ENCODE measurements around the gene XRCC4. TPM values are rescaled to one million over a fixed set of nuclear protein-coding genes. Genes with fewer than 3 reads are reported as not detected.

XRCC4 gene
- total and polyA plus RNA-seq, 2 of the 8 experiments (the other 6 are each of a cell fraction or from before 2014, with no cell fraction given) = 3.0 to 8.3 TPM

DNA sequence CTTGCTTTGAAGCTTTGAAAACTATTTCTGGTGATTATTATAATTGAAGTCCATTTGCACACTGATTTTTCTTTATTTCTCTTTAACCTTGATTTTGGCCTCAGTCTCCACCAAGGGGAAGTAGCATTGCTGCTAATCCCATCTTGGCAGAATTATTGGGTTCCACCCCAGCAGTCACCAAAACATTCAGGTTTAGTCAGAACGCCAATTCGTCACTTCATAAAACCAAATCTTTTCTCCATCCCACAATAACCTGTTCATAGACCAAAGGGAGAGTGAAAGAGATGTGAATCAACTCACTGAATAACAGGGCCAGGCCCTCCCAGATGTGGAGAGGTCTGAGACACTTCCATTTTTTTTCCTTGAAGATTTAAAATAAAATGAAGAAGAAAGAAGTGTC, 299.1 kb downstream of the XRCC4 start:
- no peak overlapping the region for H3K27ac ChIP-seq (ENCODE audit: low read depth, low read length)
- POLR2A ChIA-PET (ENCODE audit: partially characterized antibody) = no interaction called here

More for the DNA sequence above, 299.1 kb downstream of the XRCC4 start:
- 84% methylated on average over 2 of the region's 2 CpGs; no CpG with 5 or more reads in 1 of the 2 experiments for WGBS, 2 experiments (ENCODE audit: extremely low coverage in 1 of 2, insufficient coverage in 1 of 2, insufficient read length in 1 of 2, insufficient replicate concordance in 2 of 2, low coverage in 1 of 2, low lambda C conversion rate in 2 of 2, missing lambda C conversion rate in 1 of 2)
- H4K20me1 ChIP-seq (replicated peaks in 1 of 2; ENCODE audit: control insufficient read depth in 1 of 2, insufficient read depth in 2 of 2, low read length in 2 of 2) = no peaks in the 10 kb centered on the region
- H3K9ac ChIP-seq (replicated peaks in 1 of 4; ENCODE audit: extremely low read depth in 1 of 4, low read depth in 3 of 4, low read length in 3 of 4) = no peak overlapping the region
- DNase-seq (ENCODE audit: low read depth in 1 of 2, low spot score in 2 of 2) = no peak
- H2AK5ac ChIP-seq (ENCODE audit: low read depth, low read length) = no peak overlapping the region
- no peak overlapping the region for H3K4ac ChIP-seq (replicated peaks; ENCODE audit: insufficient read length, low read depth, low read length)
- no peak for TF ChIP-seq YY1 (IDR thresholded peaks at IDR 0.05; ENCODE audit: low read depth, low read length)
- no peak for TF ChIP-seq HDAC2 (IDR thresholded peaks at IDR 0.05; ENCODE audit: borderline replicate concordance in 1 of 2, low read depth in 2 of 2, low read length in 2 of 2)
- TF ChIP-seq PHF8 (conservative IDR thresholded peaks at IDR 0.05; ENCODE audit: low read depth, low read length) = no peak
- TF ChIP-seq POLR2AphosphoS5 (IDR thresholded peaks at IDR 0.05; ENCODE audit: low read depth, low read length) = no peak
- TF ChIP-seq TEAD4 (IDR thresholded peaks at IDR 0.05; ENCODE audit: low read depth, low read length) = no peak
- no peak for TF ChIP-seq CBX8 (IDR thresholded peaks at IDR 0.05; ENCODE audit: borderline replicate concordance, low read depth, low read length)
- TF ChIP-seq RAD21 (IDR thresholded peaks at IDR 0.05 in 1 of 2, conservative IDR thresholded peaks at IDR 0.05 in 1 of 2; ENCODE audit: low read depth in 2 of 2, low read length in 2 of 2) = no peak
- TF ChIP-seq POLR2A (IDR thresholded peaks at IDR 0.05; ENCODE audit: control extremely low read depth in 1 of 2, low read depth in 2 of 2, low read length in 2 of 2) = no peak
- TF ChIP-seq JUND (IDR thresholded peaks at IDR 0.05; ENCODE audit: low read length) = no peak
- no peak for TF ChIP-seq TAF1 (IDR thresholded peaks at IDR 0.05; ENCODE audit: low read depth, low read length)
- TF ChIP-seq RFX5 (IDR thresholded peaks at IDR 0.05; ENCODE audit: borderline replicate concordance, low read depth, low read length) = no peak
- TF ChIP-seq MAFK (IDR thresholded peaks at IDR 0.05; ENCODE audit: low read depth, low read length) = no peak
- TF ChIP-seq CHD1 (IDR thresholded peaks at IDR 0.05; ENCODE audit: low read depth, low read length) = no peak
- TF ChIP-seq BACH1 (IDR thresholded peaks at IDR 0.05; ENCODE audit: low read length) = no peak
- no peak for TF ChIP-seq JUN (IDR thresholded peaks at IDR 0.05; ENCODE audit: low read depth, low read length)
- no peak for TF ChIP-seq TCF12 (IDR thresholded peaks at IDR 0.05; ENCODE audit: low read depth, low read length)
- H3K79me2 ChIP-seq (ENCODE audit: control insufficient read depth in 1 of 2, insufficient read depth in 2 of 2, low read length in 2 of 2) = no peaks in the 10 kb centered on the region
- FAIRE-seq = no peak
- no peaks in the 10 kb centered on the region; a peak in 1 of 8 replicates for H3K36me3 ChIP-seq (ENCODE audit: control insufficient read depth in 2 of 4, insufficient read depth in 4 of 4, low read length in 3 of 4)
- H3K9me3 ChIP-seq (ENCODE audit: insufficient read depth in 2 of 2, low read depth in 1 of 2, low read length in 1 of 2) = no peaks in the 10 kb centered on the region
- no peak overlapping the region for H4K8ac ChIP-seq (ENCODE audit: extremely low read depth, insufficient read depth, low read length)
- no peak overlapping the region for H2BK12ac ChIP-seq (ENCODE audit: low read depth, low read length)
- H4K91ac ChIP-seq (replicated peaks; ENCODE audit: insufficient read length, low read length) = no peak overlapping the region
- H3K79me1 ChIP-seq (ENCODE audit: low read depth, low read length) = no peaks in the 10 kb centered on the region
- H2AFZ ChIP-seq (ENCODE audit: low read length) = no peak overlapping the region
- H3K4me1 ChIP-seq (replicated peaks in 1 of 4; ENCODE audit: control insufficient read depth in 3 of 4, insufficient read depth in 4 of 4, low read length in 3 of 4) = peaks cover 0 to 8% (median 4%) of the 10 kb centered on the region in 4 experiments; a peak in 2 of 7 replicates
- no peak overlapping the region for H3K4me2 ChIP-seq (ENCODE audit: insufficient read depth in 1 of 2, low read depth in 2 of 2, low read length in 2 of 2)
- no peak overlapping the region for H3K23ac ChIP-seq (ENCODE audit: insufficient read length)
- H3K56ac ChIP-seq (replicated peaks; ENCODE audit: insufficient read length, low read depth, low read length) = no peak overlapping the region
- no peak overlapping the region for H3K14ac ChIP-seq (ENCODE audit: insufficient read length)
- no peak overlapping the region for H2BK5ac ChIP-seq (ENCODE audit: low read depth, low read length)
- no peak overlapping the region for H3K4me3 ChIP-seq (ENCODE audit: extremely low read depth in 1 of 4, insufficient read depth in 2 of 4, low read depth in 3 of 4, low read length in 4 of 4)
- H2BK15ac ChIP-seq (ENCODE audit: low read length) = no peak overlapping the region
- H4K5ac ChIP-seq (ENCODE audit: insufficient read length, low read depth, low read length) = no peak overlapping the region
- H3K18ac ChIP-seq (ENCODE audit: extremely low read depth, low read length) = no peak overlapping the region
- H3K27me3 ChIP-seq (replicated peaks in 1 of 4; ENCODE audit: control insufficient read depth in 3 of 4, extremely low read depth in 1 of 4, insufficient read depth in 3 of 4, low read length in 3 of 4) = no peaks in the 10 kb centered on the region
- no peaks in the 10 kb centered on the region for H3K23me2 ChIP-seq (ENCODE audit: low read depth, low read length)
- CTCF ChIA-PET (ENCODE audit: partially characterized antibody) = no interaction called here
- H2BK20ac ChIP-seq (ENCODE audit: low read length) = no peak overlapping the region
- H2BK120ac ChIP-seq (replicated peaks; ENCODE audit: low read depth, low read length) = peak overlapping the region; percentile 18
